HCT116 (cell line): ENCODE data around the gene ACP3. TPM values are rescaled to one million over a fixed set of nuclear protein-coding genes. Genes with fewer than 3 reads are reported as not detected.

Experiments
- ATAC-seq: fragments of 200-7000 bp; cut with Tn5 transposase; 2 replicates; pipeline ENCODE4 v1.9.1; 2020; ENCODE audit warnings: mild to moderate bottlenecking, moderate library complexity
- BruUV-seq: library from RNA; stranded (reverse); fragments of 400-500 nt; replicated peaks from 2 replicates; lab custom pipeline; 2021; lab: Mats Ljungman, UMichigan
- CTCF ChIA-PET: fragments of 300-600 bp; sonication (Branson Sonifier 250); formaldehyde crosslinking; loops from one replicate; lab custom pipeline; 2021; ENCODE audit warnings: antibody characterized with exemption; lab: Charles Lee
- POLR2A ChIA-PET: fragments of 300-600, 350-600 bp; sonication (Branson Sonifier 250); formaldehyde crosslinking; loops from one replicate; lab custom pipeline; 2021; ENCODE audit warnings: antibody characterized with exemption; lab: Charles Lee
- RAD21 ChIA-PET, 2 experiments: fragments of 300-600 bp; sonication (Branson Sonifier 250); formaldehyde crosslinking; loops; one replicate each; lab custom pipeline; 2023; ENCODE audit warnings: low total read pairs in 2 of 2; ENCODE audit not compliant: uncharacterized antibody in 2 of 2, unreplicated experiment in 2 of 2, low non-redundant PET in 1 of 2; lab: Charles Lee
- DNase-seq: peaks from one replicate; pipeline ENCODE4 v3.0.0-alpha.2; 2010; ENCODE audit warnings: low read depth, low spot score
- H2AFZ ChIP-seq: fragments of 200-600 bp; shearing (Covaris generic), sonication (generic); 2 replicates; pipeline ENCODE4 v1.6.1; 2017; ENCODE audit warnings: low read depth, mixed run types, mixed read lengths, antibody characterized with exemption, low read length; ENCODE audit not compliant: poor library complexity, severe bottlenecking
- H3K27ac ChIP-seq: 2 replicates; pipeline ENCODE4 v1.5.1; 2012; ENCODE audit warnings: low read depth, low read length
- H3K27me3 ChIP-seq: fragments of 200-600 bp; sonication (generic); 2 replicates; pipeline ENCODE4 v1.6.1; 2016; ENCODE audit warnings: mixed run types, low read length, mixed read lengths; ENCODE audit not compliant: insufficient read depth
- H3K36me3 ChIP-seq, 2 experiments: fragments of 200-500 bp in 1 of 2; fragments of 200-600 bp in 1 of 2; sonication (Bioruptor generic) in 1 of 2; sonication (generic) in 1 of 2; 2 replicates each; pipeline versions ENCODE4 v1.5.1 to v1.6.1; 2014 to 2016; ENCODE audit warnings: low read length in 2 of 2, inconsistent platforms in 1 of 2, mixed read lengths in 1 of 2, mixed run types in 1 of 2; ENCODE audit not compliant: insufficient read depth in 2 of 2, control insufficient read depth in 1 of 2
- H3K4me1 ChIP-seq, 2 experiments: fragments of 200-600 bp in 1 of 2; sonication (generic) in 1 of 2; 2 replicates each; pipeline versions ENCODE4 v1.5.1 to v1.6.1; 2012 to 2017; ENCODE audit warnings: low read length in 2 of 2, inconsistent platforms in 1 of 2, mild to moderate bottlenecking in 1 of 2, mixed read lengths in 1 of 2, mixed run types in 1 of 2, moderate library complexity in 1 of 2; ENCODE audit not compliant: insufficient read depth in 2 of 2, control insufficient read depth in 1 of 2
- H3K4me2 ChIP-seq: fragments of 200-600 bp; sonication (generic); 2 replicates; pipeline ENCODE4 v1.6.1; 2017; ENCODE audit warnings: mixed run types, low read length, mixed read lengths
- H3K4me3 ChIP-seq, 2 experiments: fragments of 200-600 bp in 1 of 2; sonication (generic) in 1 of 2; replicated peaks in 1 of 2; 2 replicates each; pipeline ENCODE4 v1.5.1; 2011 to 2016; ENCODE audit warnings: low read length in 2 of 2, control low read depth in 1 of 2, low read depth in 1 of 2, mild to moderate bottlenecking in 1 of 2, mixed read lengths in 1 of 2, mixed run types in 1 of 2
- H3K79me2 ChIP-seq: fragments of 200-600 bp; sonication (generic); 2 replicates; pipeline ENCODE4 v1.6.1; 2017; ENCODE audit warnings: mild to moderate bottlenecking, mixed run types, low read length, moderate library complexity, mixed read lengths; ENCODE audit not compliant: insufficient read depth
- H3K9ac ChIP-seq: fragments of 200-600 bp; sonication (generic); 2 replicates; pipeline ENCODE4 v1.6.1; 2016; ENCODE audit warnings: low read length, mixed read lengths
- H3K9me2 ChIP-seq: fragments of 200-600 bp; sonication (generic), shearing (Covaris generic); 2 replicates; pipeline ENCODE4 v1.6.1; 2017; ENCODE audit warnings: mixed run types, mild to moderate bottlenecking, moderate library complexity; ENCODE audit not compliant: insufficient read depth
- H3K9me3 ChIP-seq, 2 experiments: fragments of 200-500 bp in 1 of 2; fragments of 200-600 bp in 1 of 2; sonication (Bioruptor generic) in 1 of 2; sonication (generic) in 1 of 2; 2 replicates each; pipeline ENCODE4 v1.6.1; 2014 to 2017; ENCODE audit warnings: low read length in 2 of 2, mixed read lengths in 2 of 2, inconsistent platforms in 1 of 2, low read depth in 1 of 2, mild to moderate bottlenecking in 1 of 2, mixed run types in 1 of 2, moderate library complexity in 1 of 2; ENCODE audit not compliant: control insufficient read depth in 1 of 2, insufficient read depth in 1 of 2
- H4K20me1 ChIP-seq: fragments of 200-600 bp; sonication (generic), shearing (Covaris generic); 2 replicates; pipeline ENCODE4 v1.6.1; 2017; ENCODE audit warnings: mixed run types, mild to moderate bottlenecking, moderate library complexity; ENCODE audit not compliant: insufficient read depth
- EZH2 ChIP-seq: fragments of 200-600 bp; sonication (generic); IDR thresholded peaks from 2 replicates; pipeline ENCODE4 v1.6.1; 2017; ENCODE audit warnings: antibody characterized with exemption, mixed run types
- EZH2phosphoT487 ChIP-seq: fragments of 200-600 bp; IDR thresholded peaks from 2 replicates; pipeline ENCODE4 v1.6.1; 2018; ENCODE audit warnings: antibody characterized with exemption, borderline replicate concordance
- FOSL1 ChIP-seq: IDR thresholded peaks from 2 replicates; pipeline ENCODE4 v1.6.1; 2012; ENCODE audit warnings: low read depth
- POLR2AphosphoS5 ChIP-seq: IDR thresholded peaks from 2 replicates; pipeline ENCODE4 v1.6.1; 2011; ENCODE audit warnings: mild to moderate bottlenecking, low read depth, low read length, moderate library complexity
- SIN3A ChIP-seq: IDR thresholded peaks from 2 replicates; pipeline ENCODE4 v1.6.1; 2012; ENCODE audit warnings: low read depth
- SP1 ChIP-seq: IDR thresholded peaks from 2 replicates; pipeline ENCODE4 v1.6.1; 2012; ENCODE audit warnings: low read depth
- TCF7L2 ChIP-seq: IDR thresholded peaks from 2 replicates; pipeline ENCODE4 v1.7.0; 2011; ENCODE audit warnings: borderline replicate concordance, inconsistent platforms; ENCODE audit not compliant: insufficient read depth, insufficient read length; ENCODE audit errors: extremely low read depth
- ZNF274 ChIP-seq: fragments of 200-500 bp; sonication (Bioruptor generic); IDR thresholded peaks from 2 replicates; pipeline ENCODE4 v1.6.1; 2014; ENCODE audit warnings: mild to moderate bottlenecking, low read depth, low read length, inconsistent platforms
- intact Hi-C: fragments of 100-400 bp; cut with micrococcal nuclease; formaldehyde crosslinking; loops from 2 replicates; pipeline ENCODE4 v1.10.0; 2022
- total RNA-seq: library from RNA; stranded (reverse); gene quantifications from one replicate; pipeline ENCODE4 v1.2.1, GENCODE V29; 2021; ENCODE audit not compliant: unreplicated experiment
- TF ChIP-seq, protein P1 (sequence below): IDR thresholded peaks from 2 replicates; pipeline ENCODE4 v1.6.1; 2012
- TF ChIP-seq, protein P2 (sequence below), 3 experiments: fragments of 200-600 bp in 1 of 3; sonication (generic) in 1 of 3; IDR thresholded peaks in 2 of 3; conservative IDR thresholded peaks in 1 of 3; 2 replicates each; pipeline ENCODE4 v1.5.1; 2012 to 2017; ENCODE audit warnings: low read depth in 2 of 3, low read length in 2 of 3, antibody characterized with exemption in 1 of 3, borderline replicate concordance in 1 of 3, control low read depth in 1 of 3, mild to moderate bottlenecking in 1 of 3, mixed read lengths in 1 of 3, mixed run types in 1 of 3, moderate library complexity in 1 of 3; ENCODE audit not compliant: insufficient read depth in 1 of 3
- TF ChIP-seq, protein P3 (sequence below): IDR thresholded peaks from 2 replicates; pipeline ENCODE4 v1.6.1; 2011; ENCODE audit warnings: mild to moderate bottlenecking, low read length, moderate library complexity; ENCODE audit not compliant: insufficient replicate concordance; ENCODE audit errors: extremely low read depth

The ACP3 gene
- total RNA-seq, 1 experiment from 2014 or later: 0.79 TPM

DNA sequence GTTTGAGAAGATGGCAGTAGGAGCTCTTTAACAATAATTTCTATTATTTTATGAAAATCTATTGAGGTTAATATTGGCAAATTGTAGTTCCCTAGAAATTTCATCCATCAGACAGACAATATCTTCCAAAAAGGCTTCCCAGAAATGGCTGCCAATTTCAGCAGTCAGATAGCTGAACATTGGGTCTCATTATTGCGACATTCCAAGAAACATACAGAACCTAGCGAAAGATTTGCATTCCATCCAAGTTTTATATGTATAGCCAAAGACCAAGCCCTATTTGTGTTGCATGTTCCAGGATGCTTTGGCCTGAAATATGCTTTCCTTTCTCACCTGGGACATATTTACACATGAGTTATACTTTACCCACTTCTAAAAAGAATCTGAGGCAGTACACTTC, 24.5 kb downstream of the ACP3 start:
- no peak overlapping the region for H2AFZ ChIP-seq
- DNase-seq: no peak
- no peak overlapping the region for H3K27ac ChIP-seq
- no peak overlapping the region for H3K9ac ChIP-seq
- H3K36me3 ChIP-seq: no peaks in the 10 kb centered on the region
- RAD21 ChIA-PET: interaction anchor here (1.0 to 1.8 kb wide), 3 partner anchors 33 to 85 kb away, joined by 3 to 16 read pairs (median 12); no protein-coding TSS in a partner anchor
- H4K20me1 ChIP-seq: no peaks in the 10 kb centered on the region
- POLR2A ChIA-PET: no interaction called here
- CTCF ChIA-PET: interaction anchor here (1.5 to 4.6 kb wide), 12 partner anchors 8 to 304 kb away, joined by 4 to 105 read pairs (median 14); partner anchors contain the start of gene ACP3
- no peak for TF ChIP-seq TCF7L2
- TF ChIP-seq, protein P1, sequence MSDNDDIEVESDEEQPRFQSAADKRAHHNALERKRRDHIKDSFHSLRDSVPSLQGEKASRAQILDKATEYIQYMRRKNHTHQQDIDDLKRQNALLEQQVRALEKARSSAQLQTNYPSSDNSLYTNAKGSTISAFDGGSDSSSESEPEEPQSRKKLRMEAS: no peak
- no peak for TF ChIP-seq SIN3A
- TF ChIP-seq ZNF274: no peak
- TF ChIP-seq EZH2phosphoT487: no peak
- TF ChIP-seq, protein P2, sequence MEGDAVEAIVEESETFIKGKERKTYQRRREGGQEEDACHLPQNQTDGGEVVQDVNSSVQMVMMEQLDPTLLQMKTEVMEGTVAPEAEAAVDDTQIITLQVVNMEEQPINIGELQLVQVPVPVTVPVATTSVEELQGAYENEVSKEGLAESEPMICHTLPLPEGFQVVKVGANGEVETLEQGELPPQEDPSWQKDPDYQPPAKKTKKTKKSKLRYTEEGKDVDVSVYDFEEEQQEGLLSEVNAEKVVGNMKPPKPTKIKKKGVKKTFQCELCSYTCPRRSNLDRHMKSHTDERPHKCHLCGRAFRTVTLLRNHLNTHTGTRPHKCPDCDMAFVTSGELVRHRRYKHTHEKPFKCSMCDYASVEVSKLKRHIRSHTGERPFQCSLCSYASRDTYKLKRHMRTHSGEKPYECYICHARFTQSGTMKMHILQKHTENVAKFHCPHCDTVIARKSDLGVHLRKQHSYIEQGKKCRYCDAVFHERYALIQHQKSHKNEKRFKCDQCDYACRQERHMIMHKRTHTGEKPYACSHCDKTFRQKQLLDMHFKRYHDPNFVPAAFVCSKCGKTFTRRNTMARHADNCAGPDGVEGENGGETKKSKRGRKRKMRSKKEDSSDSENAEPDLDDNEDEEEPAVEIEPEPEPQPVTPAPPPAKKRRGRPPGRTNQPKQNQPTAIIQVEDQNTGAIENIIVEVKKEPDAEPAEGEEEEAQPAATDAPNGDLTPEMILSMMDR (IDR thresholded peaks at IDR 0.05 in 2 of 3, conservative IDR thresholded peaks at IDR 0.05 in 1 of 3; ENCODE audit: borderline replicate concordance in 1 of 3, insufficient read depth in 1 of 3, low read depth in 2 of 3, low read length in 2 of 3): no peak
- TF ChIP-seq POLR2AphosphoS5: no peak
- no peak for TF ChIP-seq EZH2
- TF ChIP-seq FOSL1: no peak
- TF ChIP-seq, protein P3, sequence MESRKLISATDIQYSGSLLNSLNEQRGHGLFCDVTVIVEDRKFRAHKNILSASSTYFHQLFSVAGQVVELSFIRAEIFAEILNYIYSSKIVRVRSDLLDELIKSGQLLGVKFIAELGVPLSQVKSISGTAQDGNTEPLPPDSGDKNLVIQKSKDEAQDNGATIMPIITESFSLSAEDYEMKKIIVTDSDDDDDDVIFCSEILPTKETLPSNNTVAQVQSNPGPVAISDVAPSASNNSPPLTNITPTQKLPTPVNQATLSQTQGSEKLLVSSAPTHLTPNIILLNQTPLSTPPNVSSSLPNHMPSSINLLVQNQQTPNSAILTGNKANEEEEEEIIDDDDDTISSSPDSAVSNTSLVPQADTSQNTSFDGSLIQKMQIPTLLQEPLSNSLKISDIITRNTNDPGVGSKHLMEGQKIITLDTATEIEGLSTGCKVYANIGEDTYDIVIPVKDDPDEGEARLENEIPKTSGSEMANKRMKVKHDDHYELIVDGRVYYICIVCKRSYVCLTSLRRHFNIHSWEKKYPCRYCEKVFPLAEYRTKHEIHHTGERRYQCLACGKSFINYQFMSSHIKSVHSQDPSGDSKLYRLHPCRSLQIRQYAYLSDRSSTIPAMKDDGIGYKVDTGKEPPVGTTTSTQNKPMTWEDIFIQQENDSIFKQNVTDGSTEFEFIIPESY: no peak
- no peak for TF ChIP-seq SP1
- H3K4me3 ChIP-seq: no peak overlapping the region
- BruUV-seq: no TSS peak
- intact Hi-C loops: loop anchor here (1.0 to 5.0 kb wide), 2 partner anchors 27 to 314 kb away; no protein-coding TSS in a partner anchor
- no peaks in the 10 kb centered on the region for H3K79me2 ChIP-seq
- no peaks in the 10 kb centered on the region for H3K9me3 ChIP-seq
- no peak for ATAC-seq
- no peak overlapping the region for H3K4me2 ChIP-seq
- peaks cover 0 to 8% of the 10 kb centered on the region in 2 experiments; a peak in 3 of 4 replicates for H3K4me1 ChIP-seq
- H3K9me2 ChIP-seq: no peaks in the 10 kb centered on the region
- H3K27me3 ChIP-seq: no peaks in the 10 kb centered on the region
